NCI-H524 treated with DMSO at 0.1 percent for 48 hours (cell line): ENCODE data around the gene ST8SIA2.
"Not testable (repeated sequence)": the region's sequence is repeated elsewhere in the genome, so short reads cannot be mapped to it uniquely, and the experiment has no call there.

Experiments
- DNase-seq: peaks from one replicate; lab custom pipeline; 2025; lab: John Stamatoyannopoulos, UW

Gene ST8SIA2

GRCh38 chr15:92443381-92443780, 49.7 kb downstream of the ST8SIA2 start:
- no peak for DNase-seq

GRCh38 chr15:92444631-92445030, 51.0 kb downstream of the ST8SIA2 start:
- DNase-seq, result no peak

GRCh38 chr15:92448370-92448769, 54.7 kb downstream of the ST8SIA2 start:
- DNase-seq, result no peak

GRCh38 chr15:92449476-92449875, 55.8 kb downstream of the ST8SIA2 start:
- DNase-seq, result no peak

- no peak for DNase-seq
Measured at GRCh38 chr15:92451225-92451825, 57.6 kb downstream of the ST8SIA2 start.

- DNase-seq, result no peak
Measured at GRCh38 chr15:92452143-92452542, 58.5 kb downstream of the ST8SIA2 start.

GRCh38 chr15:92453607-92454006, 59.9 kb downstream of the ST8SIA2 start:
- DNase-seq, result no peak

GRCh38 chr15:92454555-92455105, 60.9 kb downstream of the ST8SIA2 start:
- DNase-seq, result no peak

- no peak for DNase-seq
Measured at GRCh38 chr15:92455271-92455670, 61.6 kb downstream of the ST8SIA2 start.

GRCh38 chr15:92457471-92458041, 63.9 kb downstream of the ST8SIA2 start:
- DNase-seq, result no peak

- DNase-seq, result no peak
Measured at GRCh38 chr15:92460023-92460422, 66.3 kb downstream of the ST8SIA2 start.

GRCh38 chr15:92462424-92463125, 68.9 kb downstream of the ST8SIA2 start:
- no peak for DNase-seq

- DNase-seq, result no peak
Measured at GRCh38 chr15:92463352-92463751, 69.7 kb downstream of the ST8SIA2 start.

GRCh38 chr15:92463826-92464225, 70.1 kb downstream of the ST8SIA2 start:
- no peak for DNase-seq

- DNase-seq, result no peak
Measured at GRCh38 chr15:92466834-92467233, 73.2 kb downstream of the ST8SIA2 start.

- DNase-seq, result no peak
Measured at GRCh38 chr15:92467245-92467644, 73.6 kb downstream of the ST8SIA2 start.

- DNase-seq, result peak; percentile 70
Measured at GRCh38 chr15:92468991-92469390, 75.3 kb downstream of the ST8SIA2 start.

GRCh38 chr15:92471288-92471687, 77.6 kb downstream of the ST8SIA2 start:
- DNase-seq, result no peak

- DNase-seq, result no peak
Measured at GRCh38 chr15:92473756-92474155, 80.1 kb downstream of the ST8SIA2 start.

- DNase-seq, result not testable (repeated sequence)
Measured at GRCh38 chr15:92479730-92480129, 86.0 kb downstream of the ST8SIA2 start.

GRCh38 chr15:92480361-92480760, 86.7 kb downstream of the ST8SIA2 start:
- DNase-seq, result no peak

- DNase-seq, result no peak
Measured at GRCh38 chr15:92485441-92485840, 91.8 kb downstream of the ST8SIA2 start.

- peak; percentile 58 for DNase-seq
Measured at GRCh38 chr15:92492551-92493115, 99.0 kb downstream of the ST8SIA2 start.
